H9 (cell line): ENCODE results near the gene STYXL1. TPM values are rescaled to one million over a fixed set of nuclear protein-coding genes. Genes with fewer than 3 reads are reported as not detected.

Source experiments
- DNase-seq: peaks from one replicate; pipeline ENCODE4 v3.0.0-alpha.2; 2017
- H2AFZ ChIP-seq: one replicate; pipeline ENCODE4 v1.6.1; 2013; ENCODE audit warnings: mild to moderate bottlenecking, low read length, control low read depth, moderate library complexity
- H2AK5ac ChIP-seq: 2 replicates; pipeline ENCODE4 v1.6.1; 2013; ENCODE audit warnings: low read length, control low read depth, mixed read lengths; ENCODE audit not compliant: insufficient read length
- H2BK120ac ChIP-seq: one replicate; pipeline ENCODE4 v1.6.1; 2013; ENCODE audit warnings: low read depth, mild to moderate bottlenecking, low read length, control low read depth, inconsistent platforms; ENCODE audit not compliant: poor library complexity, severe bottlenecking
- H2BK12ac ChIP-seq: 2 replicates; pipeline ENCODE4 v1.6.1; 2013; ENCODE audit warnings: low read length, control low read depth, mixed read lengths, low read depth; ENCODE audit not compliant: insufficient read length
- H2BK15ac ChIP-seq: 2 replicates; pipeline ENCODE4 v1.6.1; 2013; ENCODE audit warnings: low read depth, low read length, control low read depth
- H2BK20ac ChIP-seq: one replicate; pipeline ENCODE4 v1.6.1; 2013; ENCODE audit warnings: low read depth, mild to moderate bottlenecking, low read length, control low read depth, inconsistent platforms; ENCODE audit not compliant: poor library complexity, severe bottlenecking
- H2BK5ac ChIP-seq: 2 replicates; pipeline ENCODE4 v1.6.1; 2013; ENCODE audit warnings: low read length, control low read depth, mixed read lengths; ENCODE audit not compliant: insufficient read length
- H3K14ac ChIP-seq: 2 replicates; pipeline ENCODE4 v1.6.1; 2013; ENCODE audit warnings: low read length, control low read depth; ENCODE audit not compliant: insufficient read depth
- H3K18ac ChIP-seq: 2 replicates; pipeline ENCODE4 v1.6.1; 2013; ENCODE audit warnings: low read depth, mild to moderate bottlenecking, mixed read lengths, low read length, control low read depth; ENCODE audit not compliant: insufficient read length
- H3K23ac ChIP-seq: 2 replicates; pipeline ENCODE4 v1.6.1; 2013; ENCODE audit warnings: low read length, control low read depth, mixed read lengths, low read depth; ENCODE audit not compliant: insufficient read length
- H3K23me2 ChIP-seq: 2 replicates; pipeline ENCODE4 v1.6.1; 2013; ENCODE audit warnings: low read depth, mild to moderate bottlenecking, mixed read lengths, low read length, control low read depth; ENCODE audit not compliant: insufficient read length, poor library complexity, severe bottlenecking
- H3K27ac ChIP-seq: 2 replicates; pipeline ENCODE4 v1.5.1; 2013; ENCODE audit warnings: low read length, control low read depth, mixed read lengths, low read depth; ENCODE audit not compliant: insufficient read length
- H3K27me3 ChIP-seq: 2 replicates; pipeline ENCODE4 v1.6.1; 2013; ENCODE audit warnings: low read length, control low read depth, inconsistent platforms; ENCODE audit not compliant: insufficient read depth
- H3K4ac ChIP-seq: 2 replicates; pipeline ENCODE4 v1.6.1; 2013; ENCODE audit warnings: low read depth, mild to moderate bottlenecking, control low read depth, inconsistent platforms, low read length, moderate library complexity
- H3K4me1 ChIP-seq: 2 replicates; pipeline ENCODE4 v1.6.1; 2013; ENCODE audit warnings: low read length, control low read depth, inconsistent platforms; ENCODE audit not compliant: insufficient read depth
- H3K4me2 ChIP-seq: 2 replicates; pipeline ENCODE4 v1.6.1; 2013; ENCODE audit warnings: low read length, control low read depth, mixed read lengths; ENCODE audit not compliant: insufficient read length, insufficient read depth
- H3K56ac ChIP-seq: 2 replicates; pipeline ENCODE4 v1.6.1; 2013; ENCODE audit warnings: low read depth, mild to moderate bottlenecking, mixed read lengths, low read length, control low read depth; ENCODE audit not compliant: insufficient read length
- H3K79me1 ChIP-seq: 2 replicates; pipeline ENCODE4 v1.6.1; 2013; ENCODE audit warnings: low read depth, mild to moderate bottlenecking, moderate library complexity, low read length, control low read depth, inconsistent platforms; ENCODE audit not compliant: insufficient read depth, poor library complexity, severe bottlenecking
- H3K79me2 ChIP-seq: 2 replicates; pipeline ENCODE4 v1.6.1; 2013; ENCODE audit warnings: low read length, control low read depth, inconsistent platforms; ENCODE audit not compliant: insufficient read depth
- H3K9ac ChIP-seq: 2 replicates; pipeline ENCODE4 v1.6.1; 2013; ENCODE audit warnings: low read length, control low read depth, mixed read lengths; ENCODE audit not compliant: insufficient read length; ENCODE audit errors: extremely low read depth
- H3K9me3 ChIP-seq: one replicate; pipeline ENCODE4 v1.6.1; 2013; ENCODE audit warnings: low read depth, low read length, inconsistent platforms; ENCODE audit not compliant: control insufficient read depth
- H3T11ph ChIP-seq: one replicate; pipeline ENCODE4 v1.6.1; 2013; ENCODE audit warnings: mild to moderate bottlenecking, low read length, control low read depth, inconsistent platforms
- H4K20me1 ChIP-seq: one replicate; pipeline ENCODE4 v1.6.1; 2013; ENCODE audit not compliant: control insufficient read depth, insufficient read length, insufficient read depth
- H4K5ac ChIP-seq: 2 replicates; pipeline ENCODE4 v1.6.1; 2013; ENCODE audit warnings: low read depth, mild to moderate bottlenecking, mixed read lengths, low read length, control low read depth; ENCODE audit not compliant: insufficient read length
- H4K8ac ChIP-seq: replicated peaks from 2 replicates; pipeline ENCODE4 v1.6.1; 2013; ENCODE audit warnings: low read length, control low read depth, mixed read lengths, low read depth; ENCODE audit not compliant: insufficient read length
- H4K91ac ChIP-seq: 2 replicates; pipeline ENCODE4 v1.6.1; 2013; ENCODE audit warnings: low read depth, mild to moderate bottlenecking, moderate library complexity, mixed read lengths, low read length, control low read depth; ENCODE audit not compliant: insufficient read length
- H3K27ac Mint-ChIP-seq, 3 experiments: 2 replicates in 2 of 3; 3 replicates in 1 of 3; pipeline ENCODE4 v1.8.0; 2020 to 2021; ENCODE audit warnings: mixed read lengths in 3 of 3, mild to moderate bottlenecking in 1 of 3, moderate library complexity in 1 of 3
- H3K27me3 Mint-ChIP-seq: 2 replicates; pipeline ENCODE4 v1.8.0; 2021; ENCODE audit warnings: low read depth, mild to moderate bottlenecking, moderate library complexity, mixed read lengths
- H3K36me3 Mint-ChIP-seq, 3 experiments: 2 replicates in 2 of 3; 3 replicates in 1 of 3; pipeline ENCODE4 v1.8.0; 2020 to 2021; ENCODE audit warnings: low read depth in 3 of 3, mixed read lengths in 3 of 3; ENCODE audit not compliant: insufficient read depth in 1 of 3
- H3K4me1 Mint-ChIP-seq, 2 experiments: 2 replicates each; pipeline ENCODE4 v1.8.0; 2020; ENCODE audit warnings: mixed read lengths in 2 of 2
- H3K4me3 Mint-ChIP-seq, 2 experiments: 2 replicates in 1 of 2; 3 replicates in 1 of 2; pipeline ENCODE4 v1.8.0; 2020 to 2021; ENCODE audit warnings: mild to moderate bottlenecking in 2 of 2, mixed read lengths in 2 of 2, moderate library complexity in 1 of 2
- H3K9me3 Mint-ChIP-seq, 2 experiments: 2 replicates in 1 of 2; 3 replicates in 1 of 2; pipeline ENCODE4 v1.8.0; 2020; ENCODE audit warnings: mild to moderate bottlenecking in 2 of 2, mixed read lengths in 2 of 2, moderate library complexity in 1 of 2
- WGBS: extraction: QIAGEN DNeasy Blood & Tissue Kit; methylation state at CpG from one replicate; pipeline ENCODE4 v1.1.7; 2013; ENCODE audit warnings: missing lambda C conversion rate, low lambda C conversion rate, mixed read lengths; ENCODE audit not compliant: insufficient read length; ENCODE audit errors: extremely low coverage; 5-methylcytosine and 5-hydroxymethylcytosine counted together
- total RNA-seq: library from RNA; stranded (reverse); gene quantifications from 2 replicates; pipeline ENCODE4 v1.2.1, GENCODE V29; 2021
- TF ChIP-seq, protein P1 (sequence below): fragments of 200-600 bp; sonication (generic); conservative IDR thresholded peaks from 3 replicates; pipeline ENCODE4 v1.8.0; 2021; ENCODE audit warnings: antibody characterized with exemption, mild to moderate bottlenecking

The STYXL1 gene
- total RNA-seq, 1 experiment from 2014 or later, result 38.7 TPM

DNA sequence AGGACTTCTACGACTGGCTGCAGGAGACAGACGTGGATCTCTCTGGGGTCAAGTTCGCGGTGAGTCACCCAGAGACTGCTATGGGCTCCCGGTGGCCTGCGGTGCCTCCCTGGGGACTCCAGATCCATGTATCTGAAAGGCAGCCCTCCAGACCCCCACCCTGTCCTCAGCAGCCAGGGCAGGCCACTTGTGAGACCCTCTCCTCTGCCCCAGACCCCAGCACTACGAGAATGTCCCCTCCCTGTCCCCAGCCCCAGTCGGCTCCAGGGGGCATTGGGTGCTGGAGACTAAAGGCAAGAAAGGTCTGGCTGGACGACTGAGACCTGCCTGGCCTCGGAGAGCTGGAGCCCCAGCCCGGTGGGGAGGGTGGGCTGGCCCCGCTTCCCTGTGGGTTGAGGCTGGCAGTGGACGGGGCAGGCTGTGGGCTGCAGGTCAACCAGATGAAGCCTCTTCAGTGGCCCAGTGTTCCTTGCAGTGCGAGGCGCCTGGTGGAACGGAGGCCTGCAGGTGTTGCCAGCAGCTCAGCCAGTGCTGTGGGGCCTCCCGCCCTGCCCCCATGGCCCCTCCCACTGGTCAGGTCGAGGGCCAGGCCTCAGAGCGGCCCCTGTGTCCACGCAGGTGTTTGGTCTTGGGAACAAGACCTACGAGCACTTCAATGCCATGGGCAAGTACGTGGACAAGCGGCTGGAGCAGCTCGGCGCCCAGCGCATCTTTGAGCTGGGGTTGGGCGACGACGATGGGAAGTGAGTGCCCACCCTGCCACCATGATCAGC lies 67.2 kb downstream of the STYXL1 start:
- H2BK120ac ChIP-seq, result no peak overlapping the region
- Mint-ChIP-seq H3K4me3 (no peak overlapping the region), H3K4me1 (no peaks in the 10 kb centered on the region), H3K9me3 (no peaks in the 10 kb centered on the region), H3K27ac (peak overlapping the region in 2 of 3 experiments; percentile 86 to 89; a peak in 2 of 7 replicates), H3K27me3 (peaks cover 1% of the 10 kb centered on the region; the same call in 1 of the 2 replicates), H3K36me3 (peaks cover 14 to 33% (median 32%) of the 10 kb centered on the region in 3 experiments)
- no peaks in the 10 kb centered on the region for H3K79me1 ChIP-seq
- TF ChIP-seq, protein P1, sequence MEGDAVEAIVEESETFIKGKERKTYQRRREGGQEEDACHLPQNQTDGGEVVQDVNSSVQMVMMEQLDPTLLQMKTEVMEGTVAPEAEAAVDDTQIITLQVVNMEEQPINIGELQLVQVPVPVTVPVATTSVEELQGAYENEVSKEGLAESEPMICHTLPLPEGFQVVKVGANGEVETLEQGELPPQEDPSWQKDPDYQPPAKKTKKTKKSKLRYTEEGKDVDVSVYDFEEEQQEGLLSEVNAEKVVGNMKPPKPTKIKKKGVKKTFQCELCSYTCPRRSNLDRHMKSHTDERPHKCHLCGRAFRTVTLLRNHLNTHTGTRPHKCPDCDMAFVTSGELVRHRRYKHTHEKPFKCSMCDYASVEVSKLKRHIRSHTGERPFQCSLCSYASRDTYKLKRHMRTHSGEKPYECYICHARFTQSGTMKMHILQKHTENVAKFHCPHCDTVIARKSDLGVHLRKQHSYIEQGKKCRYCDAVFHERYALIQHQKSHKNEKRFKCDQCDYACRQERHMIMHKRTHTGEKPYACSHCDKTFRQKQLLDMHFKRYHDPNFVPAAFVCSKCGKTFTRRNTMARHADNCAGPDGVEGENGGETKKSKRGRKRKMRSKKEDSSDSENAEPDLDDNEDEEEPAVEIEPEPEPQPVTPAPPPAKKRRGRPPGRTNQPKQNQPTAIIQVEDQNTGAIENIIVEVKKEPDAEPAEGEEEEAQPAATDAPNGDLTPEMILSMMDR, result no peak
- H2BK12ac ChIP-seq, result no peak overlapping the region
- WGBS, result no CpG with 5 or more reads among the region's 29 CpGs
- H2AK5ac ChIP-seq, result no peak overlapping the region
- no peak overlapping the region for H2BK5ac ChIP-seq
- H3K4ac ChIP-seq, result no peak overlapping the region
- H2AFZ ChIP-seq, result no peak overlapping the region
- H4K20me1 ChIP-seq, result no peaks in the 10 kb centered on the region
- no peaks in the 10 kb centered on the region for H3K27me3 ChIP-seq
- no peak overlapping the region for H3K23ac ChIP-seq
- no peak overlapping the region for H3K9ac ChIP-seq
- H4K8ac ChIP-seq, result no peak overlapping the region
- no peaks in the 10 kb centered on the region for H3K9me3 ChIP-seq
- no peaks in the 10 kb centered on the region for H3K79me2 ChIP-seq
- no peak overlapping the region for H3K18ac ChIP-seq
- no peak overlapping the region; the same call in 1 of the 2 replicates for H3K14ac ChIP-seq
- H4K91ac ChIP-seq, result no peak overlapping the region
- H3K4me1 ChIP-seq, result no peaks in the 10 kb centered on the region
- DNase-seq, result no peak
- no peak overlapping the region for H2BK20ac ChIP-seq
- H4K5ac ChIP-seq, result no peak overlapping the region
- H3K27ac ChIP-seq, result no peak overlapping the region
- H2BK15ac ChIP-seq, result no peak overlapping the region
- H3T11ph ChIP-seq, result no peak overlapping the region
- H3K4me2 ChIP-seq, result no peak overlapping the region
- no peak overlapping the region for H3K56ac ChIP-seq
- no peaks in the 10 kb centered on the region for H3K23me2 ChIP-seq
